ENCODE results near the gene LONP2. TPM values are rescaled to one million over a fixed set of nuclear protein-coding genes. Genes with fewer than 3 reads are reported as not detected.
"Not testable (repeated sequence)": the region's sequence is repeated elsewhere in the genome, so short reads cannot be mapped to it uniquely, and the experiment has no call there.

Gene LONP2
- total RNA-seq, 4 donors from 2014 or later: 37.3 to 52.0 (median 47.0) TPM

DNA sequence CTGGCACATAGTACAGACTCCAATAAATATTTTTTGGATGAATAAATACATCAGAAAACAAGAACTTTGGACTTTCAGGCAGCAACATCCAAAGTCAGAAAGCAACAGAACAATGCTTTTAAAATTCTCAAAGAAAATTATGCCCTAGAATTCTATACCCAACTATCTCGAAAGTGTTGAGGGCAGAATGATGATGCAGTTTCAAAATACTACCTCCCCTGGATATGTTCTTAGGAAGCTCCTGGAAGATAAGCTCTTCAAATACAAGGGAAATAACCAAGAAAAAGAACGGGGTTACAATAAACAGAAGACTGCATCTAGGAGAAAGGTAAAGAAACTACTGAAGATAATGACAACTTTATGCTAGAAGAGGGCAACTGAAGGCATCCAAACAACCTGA is 130.2 kb downstream of the LONP2 start:
- 64 to 75% methylated on average over 2 of the region's 2 CpGs for WGBS, 2 donors
- intact Hi-C loops (cut with DNase I; ENCODE audit: low total_unique reads): no loop called here
- TF ChIP-seq POLR2A (IDR thresholded peaks at IDR 0.05) (no peak), CTCF (IDR thresholded peaks at IDR 0.05) (no peak)
- H3K4me3 ChIP-seq (ENCODE audit: low read depth, poor library complexity, severe bottlenecking): no peak overlapping the region
- no peak for DNase-seq (ENCODE audit: low spot score in 2 of 2)

DNA sequence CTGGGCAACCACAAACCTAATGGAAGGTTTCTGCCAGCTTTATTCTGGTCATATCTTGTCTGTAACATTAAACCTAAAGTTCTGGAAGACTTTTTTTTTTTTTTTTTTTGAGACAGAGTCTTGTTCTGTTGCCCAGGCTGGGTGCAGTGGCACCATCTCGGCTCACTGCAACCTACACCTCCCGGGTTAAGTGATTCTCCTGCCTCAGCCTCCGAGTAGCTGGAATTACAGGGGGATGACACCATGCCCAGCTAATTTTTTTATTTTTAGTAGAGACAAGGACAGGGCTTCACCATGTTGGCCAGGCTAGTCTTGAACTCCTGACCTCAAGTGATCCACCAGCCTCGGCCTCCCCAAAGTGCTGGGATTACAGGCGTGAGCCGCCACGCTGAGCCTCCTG is 133.2 kb downstream of the LONP2 start:
- intact Hi-C loops (cut with DNase I; ENCODE audit: low total_unique reads); H3K4me3 ChIP-seq (ENCODE audit: low read depth, poor library complexity, severe bottlenecking); DNase-seq (ENCODE audit: low spot score in 2 of 2): not testable (repeated sequence)
- WGBS, 2 donors: 67 to 74% methylated on average over 7 of the region's 7 CpGs

DNA sequence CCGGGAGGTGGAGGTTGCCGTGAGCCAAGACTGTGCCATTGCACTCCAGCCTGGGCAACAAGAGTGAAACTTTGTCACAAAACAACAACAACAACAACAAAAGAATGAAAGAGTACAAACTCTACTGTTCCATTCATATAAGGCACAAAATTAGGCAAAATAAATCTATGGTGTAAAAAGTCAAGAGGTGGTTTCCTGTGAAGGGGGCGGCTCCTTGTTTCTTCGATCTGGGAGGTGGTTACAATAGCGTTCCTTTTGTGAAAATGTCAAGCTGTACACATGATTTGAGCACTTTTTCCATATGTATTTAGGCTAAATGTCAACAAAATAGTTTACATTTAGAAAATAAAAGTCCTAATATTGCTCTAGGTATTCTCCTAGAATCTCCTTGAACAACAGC is 134.2 kb downstream of the LONP2 start:
- 78 to 83% methylated on average over 5 of the region's 5 CpGs for WGBS, 2 donors
- intact Hi-C loops (cut with DNase I; ENCODE audit: low total_unique reads): no loop called here
- no peak overlapping the region for H3K4me3 ChIP-seq (ENCODE audit: low read depth, poor library complexity, severe bottlenecking)
- TF ChIP-seq POLR2A (IDR thresholded peaks at IDR 0.05) (no peak), CTCF (IDR thresholded peaks at IDR 0.05) (no peak)
- DNase-seq (ENCODE audit: low spot score in 2 of 2): no peak

GRCh38 chr16:48378836-48379235 is 134.7 kb downstream of the LONP2 start:
- TF ChIP-seq CTCF (IDR thresholded peaks at IDR 0.05) (no peak), POLR2A (IDR thresholded peaks at IDR 0.05) (no peak)
- WGBS, 2 donors: 79 to 92% methylated on average over 1 of the region's 1 CpG
- intact Hi-C loops (cut with DNase I; ENCODE audit: low total_unique reads): no loop called here
- no peak overlapping the region for H3K4me3 ChIP-seq (ENCODE audit: low read depth, poor library complexity, severe bottlenecking)
- DNase-seq (ENCODE audit: low spot score in 2 of 2): no peak

DNA sequence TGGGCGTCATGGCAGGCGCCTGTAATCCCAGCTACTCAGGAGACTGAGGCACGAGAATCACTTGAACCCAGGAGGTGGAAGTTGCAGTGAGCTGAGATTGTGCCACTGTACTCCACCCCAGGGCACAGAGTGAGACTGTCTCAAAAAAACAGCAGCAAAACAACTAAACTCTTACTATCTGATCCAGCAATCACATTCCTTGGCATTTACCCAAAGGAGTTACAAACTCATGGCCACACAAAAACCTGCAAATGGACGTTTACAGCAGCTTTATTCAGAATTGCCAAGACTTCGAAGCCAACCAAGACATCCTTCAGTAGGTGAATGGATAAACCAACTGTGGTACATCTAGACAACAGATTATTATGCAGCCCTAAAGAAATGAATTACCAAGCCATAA is 137.1 kb downstream of the LONP2 start:
- intact Hi-C loops (cut with DNase I; ENCODE audit: low total_unique reads): no loop called here
- DNase-seq (ENCODE audit: low spot score in 2 of 2): no peak
- WGBS, 2 donors: 68 to 71% methylated on average over 5 of the region's 5 CpGs
- TF ChIP-seq POLR2A (IDR thresholded peaks at IDR 0.05): no peak
- no peak for TF ChIP-seq CTCF (IDR thresholded peaks at IDR 0.05)
- H3K4me3 ChIP-seq (ENCODE audit: low read depth, poor library complexity, severe bottlenecking): no peak overlapping the region

DNA sequence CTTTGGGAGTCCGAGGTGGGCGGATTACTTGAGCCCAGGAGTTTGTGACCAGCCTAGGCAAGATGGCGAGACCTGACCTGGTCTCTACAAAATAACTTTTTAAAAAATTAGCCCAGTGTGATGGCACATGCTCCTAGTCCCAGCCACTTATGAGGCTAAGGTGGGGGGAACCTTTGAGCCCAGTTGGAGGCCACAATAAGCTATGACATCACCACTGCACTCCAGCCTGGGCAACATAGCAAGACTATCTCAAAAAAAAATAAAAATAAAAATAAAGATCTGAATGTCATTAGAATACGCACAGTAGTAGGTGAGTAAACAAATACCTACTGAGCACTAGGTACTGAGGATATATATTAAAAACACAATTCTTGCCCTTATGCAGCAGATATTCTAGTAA is 138.0 kb downstream of the LONP2 start:
- intact Hi-C loops (cut with DNase I; ENCODE audit: low total_unique reads): no loop called here
- WGBS, 2 donors: 96 to 99% methylated on average over 4 of the region's 4 CpGs
- TF ChIP-seq POLR2A (IDR thresholded peaks at IDR 0.05): no peak
- TF ChIP-seq CTCF (IDR thresholded peaks at IDR 0.05): no peak
- H3K4me3 ChIP-seq (ENCODE audit: low read depth, poor library complexity, severe bottlenecking): no peak overlapping the region
- DNase-seq (ENCODE audit: low spot score in 2 of 2): no peak
